Measurements from ENCODE around the gene GNAT2. TPM values are rescaled to one million over a fixed set of nuclear protein-coding genes. Genes with fewer than 3 reads are reported as not detected.

The GNAT2 gene
- total RNA-seq, 1 experiment from 2014 or later: not detected

GRCh38 chr1:109627692-109628399 lies 8.4 kb upstream of the GNAT2 start:
- H4K20me1 ChIP-seq (ENCODE audit: insufficient read depth, low read depth, low read length): peaks cover 28% of the 10 kb centered on the region; the same call in 1 of the 2 replicates
- no peak for DNase-seq
- peaks cover 31% of the 10 kb centered on the region for H3K79me2 ChIP-seq (ENCODE audit: low read length)
- no peaks in the 10 kb centered on the region for H3K9me2 ChIP-seq (replicated peaks; ENCODE audit: insufficient read depth, low read length)
- no peak overlapping the region for H3K4me2 ChIP-seq (ENCODE audit: low read depth, low read length, poor library complexity, severe bottlenecking)
- H3K27ac ChIP-seq (ENCODE audit: low read length): no peak overlapping the region
- H3K36me3 ChIP-seq (ENCODE audit: insufficient read depth, low read length): peaks cover 22% of the 10 kb centered on the region
- H3K4me3 ChIP-seq (ENCODE audit: low read length): no peak overlapping the region
- H2AFZ ChIP-seq (ENCODE audit: low read length): no peak overlapping the region
- H3K9me3 ChIP-seq (ENCODE audit: low read length): no peaks in the 10 kb centered on the region
- H3K27me3 ChIP-seq (ENCODE audit: low read length): no peaks in the 10 kb centered on the region
- peaks cover 27% of the 10 kb centered on the region for H3K4me1 ChIP-seq (ENCODE audit: low read length)
- H3K9ac ChIP-seq (ENCODE audit: low read length): no peak overlapping the region

- Histone ChIP-seq H3K79me2 (ENCODE audit: low read length) (peaks cover 41% of the 10 kb centered on the region), H3K9me2 (replicated peaks; ENCODE audit: insufficient read depth, low read length) (no peaks in the 10 kb centered on the region), H3K27ac (ENCODE audit: low read length) (no peak overlapping the region), H3K36me3 (ENCODE audit: insufficient read depth, low read length) (peaks cover 22% of the 10 kb centered on the region), H3K9ac (ENCODE audit: low read length) (no peak overlapping the region), H3K4me1 (ENCODE audit: low read length) (peaks cover 37% of the 10 kb centered on the region), H4K20me1 (ENCODE audit: insufficient read depth, low read depth, low read length) (peaks cover 32% of the 10 kb centered on the region; the same call in 1 of the 2 replicates), H3K27me3 (ENCODE audit: low read length) (no peaks in the 10 kb centered on the region), H2AFZ (ENCODE audit: low read length) (no peak overlapping the region), H3K4me3 (ENCODE audit: low read length) (no peak overlapping the region), H3K9me3 (ENCODE audit: low read length) (no peaks in the 10 kb centered on the region), H3K4me2 (ENCODE audit: low read depth, low read length, poor library complexity, severe bottlenecking) (no peak overlapping the region)
- no peak for DNase-seq
Observed at GRCh38 chr1:109626682-109627408, 7.4 kb upstream of the GNAT2 start.

- no peak for DNase-seq
- Histone ChIP-seq H3K4me2 (ENCODE audit: low read depth, low read length, poor library complexity, severe bottlenecking) (no peak overlapping the region), H3K79me2 (ENCODE audit: low read length) (peaks cover 50% of the 10 kb centered on the region), H3K27ac (ENCODE audit: low read length) (peak overlapping the region; percentile 93; the same call in 1 of the 2 replicates), H3K36me3 (ENCODE audit: insufficient read depth, low read length) (peaks cover 16% of the 10 kb centered on the region), H3K4me3 (ENCODE audit: low read length) (no peak overlapping the region), H2AFZ (ENCODE audit: low read length) (no peak overlapping the region), H3K9me3 (ENCODE audit: low read length) (no peaks in the 10 kb centered on the region), H4K20me1 (ENCODE audit: insufficient read depth, low read depth, low read length) (peaks cover 34% of the 10 kb centered on the region; the same call in 1 of the 2 replicates), H3K27me3 (ENCODE audit: low read length) (no peaks in the 10 kb centered on the region), H3K9me2 (replicated peaks; ENCODE audit: insufficient read depth, low read length) (no peaks in the 10 kb centered on the region), H3K4me1 (ENCODE audit: low read length) (peaks cover 43% of the 10 kb centered on the region), H3K9ac (ENCODE audit: low read length) (0 out of 2 replicates have a peak overlapping the region, but pooled peaks have one; percentile 92)
Observed at GRCh38 chr1:109625601-109626560, 6.5 kb upstream of the GNAT2 start.

- peaks cover 57% of the 10 kb centered on the region for H3K79me2 ChIP-seq (ENCODE audit: low read length)
- peaks cover 43% of the 10 kb centered on the region for H3K4me1 ChIP-seq (ENCODE audit: low read length)
- peaks cover 12% of the 10 kb centered on the region for H3K36me3 ChIP-seq (ENCODE audit: insufficient read depth, low read length)
- H2AFZ ChIP-seq (ENCODE audit: low read length): no peak overlapping the region
- no peak for DNase-seq
- no peaks in the 10 kb centered on the region for H3K27me3 ChIP-seq (ENCODE audit: low read length)
- H3K4me2 ChIP-seq (ENCODE audit: low read depth, low read length, poor library complexity, severe bottlenecking): peak overlapping the region; percentile 97
- peaks cover 30% of the 10 kb centered on the region; the same call in 1 of the 2 replicates for H4K20me1 ChIP-seq (ENCODE audit: insufficient read depth, low read depth, low read length)
- peak overlapping the region; percentile 93 for H3K27ac ChIP-seq (ENCODE audit: low read length)
- peak overlapping the region; percentile 92; the same call in 1 of the 2 replicates for H3K9ac ChIP-seq (ENCODE audit: low read length)
- H3K9me2 ChIP-seq (replicated peaks; ENCODE audit: insufficient read depth, low read length): no peaks in the 10 kb centered on the region
- H3K4me3 ChIP-seq (ENCODE audit: low read length): peak overlapping the region; percentile 92; the same call in 1 of the 2 replicates
- H3K9me3 ChIP-seq (ENCODE audit: low read length): no peaks in the 10 kb centered on the region
Observed at GRCh38 chr1:109625176-109625575, 5.8 kb upstream of the GNAT2 start.

- Histone ChIP-seq H3K4me3 (ENCODE audit: low read length) (peak overlapping the region; percentile 92), H3K4me2 (ENCODE audit: low read depth, low read length, poor library complexity, severe bottlenecking) (peak overlapping the region; percentile 97), H3K4me1 (ENCODE audit: low read length) (peaks cover 44% of the 10 kb centered on the region), H3K79me2 (ENCODE audit: low read length) (peaks cover 63% of the 10 kb centered on the region), H3K9ac (ENCODE audit: low read length) (peak overlapping the region; percentile 92), H2AFZ (ENCODE audit: low read length) (no peak overlapping the region), H3K27me3 (ENCODE audit: low read length) (no peaks in the 10 kb centered on the region), H3K36me3 (ENCODE audit: insufficient read depth, low read length) (peaks cover 8% of the 10 kb centered on the region), H4K20me1 (ENCODE audit: insufficient read depth, low read depth, low read length) (peaks cover 24% of the 10 kb centered on the region; the same call in 1 of the 2 replicates), H3K9me2 (replicated peaks; ENCODE audit: insufficient read depth, low read length) (no peaks in the 10 kb centered on the region), H3K9me3 (ENCODE audit: low read length) (no peaks in the 10 kb centered on the region), H3K27ac (ENCODE audit: low read length) (peak overlapping the region; percentile 93)
- peak; percentile 94 for DNase-seq
Observed at GRCh38 chr1:109624201-109625010, 5.0 kb upstream of the GNAT2 start.

- peak overlapping the region; percentile 92 for H3K4me3 ChIP-seq (ENCODE audit: low read length)
- peak; percentile 76 for DNase-seq
- peaks cover 8% of the 10 kb centered on the region; the same call in 1 of the 2 replicates for H3K36me3 ChIP-seq (ENCODE audit: insufficient read depth, low read length)
- no peaks in the 10 kb centered on the region for H3K9me3 ChIP-seq (ENCODE audit: low read length)
- no peaks in the 10 kb centered on the region for H3K27me3 ChIP-seq (ENCODE audit: low read length)
- peak overlapping the region; percentile 93 for H3K27ac ChIP-seq (ENCODE audit: low read length)
- H3K79me2 ChIP-seq (ENCODE audit: low read length): peaks cover 63% of the 10 kb centered on the region
- H4K20me1 ChIP-seq (ENCODE audit: insufficient read depth, low read depth, low read length): peaks cover 24% of the 10 kb centered on the region; the same call in 1 of the 2 replicates
- H3K4me1 ChIP-seq (ENCODE audit: low read length): peaks cover 51% of the 10 kb centered on the region
- H3K9ac ChIP-seq (ENCODE audit: low read length): peak overlapping the region; percentile 92
- peak overlapping the region; percentile 97 for H3K4me2 ChIP-seq (ENCODE audit: low read depth, low read length, poor library complexity, severe bottlenecking)
- no peaks in the 10 kb centered on the region for H3K9me2 ChIP-seq (replicated peaks; ENCODE audit: insufficient read depth, low read length)
- H2AFZ ChIP-seq (ENCODE audit: low read length): no peak overlapping the region
Observed at GRCh38 chr1:109623601-109624161, 4.3 kb upstream of the GNAT2 start.

- Histone ChIP-seq H3K27ac (ENCODE audit: low read length) (peak overlapping the region; percentile 93), H3K36me3 (ENCODE audit: insufficient read depth, low read length) (0 out of 2 replicates have a peak, but pooled peaks cover 4% of the 10 kb centered on the region), H3K27me3 (ENCODE audit: low read length) (no peaks in the 10 kb centered on the region), H2AFZ (ENCODE audit: low read length) (no peak overlapping the region), H4K20me1 (ENCODE audit: insufficient read depth, low read depth, low read length) (peaks cover 24% of the 10 kb centered on the region; the same call in 1 of the 2 replicates), H3K4me1 (ENCODE audit: low read length) (peaks cover 59% of the 10 kb centered on the region), H3K4me2 (ENCODE audit: low read depth, low read length, poor library complexity, severe bottlenecking) (peak overlapping the region; percentile 97), H3K9ac (ENCODE audit: low read length) (peak overlapping the region; percentile 92), H3K79me2 (ENCODE audit: low read length) (peaks cover 63% of the 10 kb centered on the region), H3K9me2 (replicated peaks; ENCODE audit: insufficient read depth, low read length) (no peaks in the 10 kb centered on the region), H3K9me3 (ENCODE audit: low read length) (no peaks in the 10 kb centered on the region), H3K4me3 (ENCODE audit: low read length) (peak overlapping the region; percentile 92)
- DNase-seq: no peak
Observed at GRCh38 chr1:109622895-109623294, 3.5 kb upstream of the GNAT2 start.

Data from Karpas-422 (cell line).